ENCODE data around the gene TRPM1. TPM values are rescaled to one million over a fixed set of nuclear protein-coding genes. Genes with fewer than 3 reads are reported as not detected.

Gene TRPM1
- total RNA-seq, 1 donor from 2014 or later, result not detected

DNA sequence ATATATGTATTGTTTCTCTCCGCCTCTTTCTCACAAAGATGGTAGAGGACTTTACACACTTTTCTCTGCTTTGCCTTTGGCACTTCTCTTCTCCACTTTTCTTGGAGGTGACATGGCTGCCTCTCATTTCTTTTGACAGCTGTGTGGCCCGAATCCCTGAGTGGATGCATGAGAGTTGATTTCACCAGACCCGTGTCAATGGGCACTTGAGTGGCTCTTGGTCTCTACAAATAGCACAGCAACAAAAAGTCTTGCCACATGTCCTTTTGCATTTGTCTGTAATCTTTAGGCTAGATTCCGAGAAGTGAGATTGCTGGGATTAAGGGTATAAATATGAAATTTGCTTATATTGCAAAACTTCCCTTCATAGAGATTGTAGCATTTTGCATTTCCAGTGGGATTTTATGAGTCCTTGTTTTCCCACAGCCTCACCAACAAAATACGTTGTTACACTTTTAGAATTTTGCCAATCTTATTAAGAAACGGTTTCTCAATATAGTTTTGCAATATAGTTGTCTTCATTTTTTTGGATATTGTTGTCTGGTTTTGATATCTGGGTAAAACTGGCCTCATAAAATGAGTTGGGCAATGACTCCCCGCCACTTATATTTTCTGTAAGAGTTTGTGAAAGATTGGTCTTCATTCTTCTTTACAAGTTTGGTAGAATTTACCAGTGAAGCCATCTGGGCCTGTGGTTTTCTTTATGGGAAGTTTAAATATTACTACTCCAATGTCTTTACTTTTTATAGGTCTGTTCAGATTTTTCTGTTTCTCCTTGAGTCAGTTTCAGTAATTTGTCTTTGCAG lies 5.2 kb upstream of the TRPM1 start:
- no peak overlapping the region for H3K4me3 Mint-ChIP-seq
- H3K27ac Mint-ChIP-seq, result no peak overlapping the region
- H3K36me3 Mint-ChIP-seq (ENCODE audit: low read depth), result no peaks in the 10 kb centered on the region
- DNase-seq (ENCODE audit: low spot score), result no peak
- H3K27me3 Mint-ChIP-seq (ENCODE audit: insufficient read depth), result peaks cover 6% of the 10 kb centered on the region
- no peaks in the 10 kb centered on the region for H3K4me1 Mint-ChIP-seq (ENCODE audit: low read depth)
- H3K9me3 Mint-ChIP-seq, result no peaks in the 10 kb centered on the region
- intact Hi-C loops (cut with micrococcal nuclease), result loop anchor here (10.0 kb wide), 1 partner anchor 58 kb away; no protein-coding TSS in a partner anchor

DNA sequence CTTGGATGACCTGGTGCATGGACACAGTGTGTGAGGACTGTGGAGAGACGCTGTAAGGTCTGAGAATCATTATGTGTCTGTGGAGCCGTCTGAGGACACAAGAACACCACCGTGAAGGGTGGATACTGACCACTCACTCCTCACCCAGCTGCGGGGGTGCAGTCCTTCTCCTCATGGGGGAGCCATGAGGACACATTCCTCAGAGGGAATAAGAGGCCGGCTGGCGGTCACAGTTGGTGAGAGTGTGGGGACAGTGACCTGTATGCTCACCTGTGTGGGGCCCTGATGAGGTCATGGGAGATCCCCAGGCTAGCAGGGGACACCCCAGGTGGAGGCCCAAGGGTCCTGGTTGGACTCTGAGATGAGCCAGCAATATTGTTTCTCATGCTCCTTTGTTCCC lies 2.5 kb upstream of the TRPM1 start:
- Mint-ChIP-seq H3K36me3 (ENCODE audit: low read depth) (no peaks in the 10 kb centered on the region), H3K4me3 (no peak overlapping the region), H3K27ac (no peak overlapping the region), H3K27me3 (ENCODE audit: insufficient read depth) (peaks cover 4% of the 10 kb centered on the region), H3K4me1 (ENCODE audit: low read depth) (no peaks in the 10 kb centered on the region), H3K9me3 (no peaks in the 10 kb centered on the region)
- intact Hi-C loops (cut with micrococcal nuclease), result loop anchor here (10.0 kb wide), 1 partner anchor 61 kb away; no protein-coding TSS in a partner anchor
- no peak for DNase-seq (ENCODE audit: low spot score)

DNA sequence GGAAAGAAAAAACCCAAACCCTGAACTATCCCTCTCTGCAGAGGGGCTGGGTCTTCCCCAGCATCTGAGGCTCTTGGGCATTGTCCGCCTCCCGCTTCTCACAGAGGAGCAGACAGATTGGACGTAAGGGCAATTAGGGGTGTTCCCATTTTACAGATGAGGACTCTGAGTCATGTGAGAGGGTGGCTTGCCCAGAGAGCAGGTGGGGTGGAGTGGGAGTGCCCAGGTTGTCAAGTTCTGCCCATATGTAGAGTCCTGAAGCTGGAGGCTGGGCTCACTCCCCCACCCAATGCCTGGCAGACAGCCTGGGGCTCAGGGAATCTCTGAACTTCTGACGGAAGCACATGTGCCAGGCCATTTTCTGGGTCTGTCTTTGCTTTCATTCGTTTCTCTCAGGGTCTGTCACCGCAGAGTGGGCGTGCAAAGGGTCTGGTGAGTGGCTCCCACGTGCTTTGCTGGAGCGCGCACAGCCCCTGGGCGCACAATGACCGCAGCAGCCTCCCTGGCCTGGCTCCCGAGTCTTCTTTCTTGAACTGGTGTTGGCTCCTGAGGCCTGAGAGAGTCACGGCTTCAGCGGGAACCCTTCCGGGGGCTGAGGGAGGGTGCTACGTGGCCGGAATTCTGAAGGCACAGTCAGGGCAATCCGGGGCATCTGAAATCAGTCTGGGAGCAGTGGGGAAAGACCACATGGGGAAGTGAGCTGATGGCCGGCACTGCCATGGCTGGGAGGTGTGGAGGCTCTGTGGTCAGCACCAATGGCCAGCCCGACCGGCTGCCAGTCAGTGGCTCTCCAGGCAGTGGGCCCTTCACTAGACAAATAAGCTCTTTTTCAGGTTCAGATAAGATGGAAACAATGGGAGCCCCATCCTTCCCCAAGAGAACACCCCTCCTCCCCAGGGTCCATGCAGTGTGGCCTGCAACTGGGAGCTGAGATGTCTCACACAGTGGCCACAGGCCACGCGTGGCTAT lies 1.1 kb upstream of the TRPM1 start:
- no peaks in the 10 kb centered on the region for H3K4me1 Mint-ChIP-seq (ENCODE audit: low read depth)
- peaks cover 2% of the 10 kb centered on the region for H3K27me3 Mint-ChIP-seq (ENCODE audit: insufficient read depth)
- no peaks in the 10 kb centered on the region for H3K36me3 Mint-ChIP-seq (ENCODE audit: low read depth)
- intact Hi-C loops (cut with micrococcal nuclease), result loop anchor here (10.0 kb wide), 1 partner anchor 62 kb away; no protein-coding TSS in a partner anchor
- no peak for DNase-seq (ENCODE audit: low spot score)
- no peak overlapping the region for H3K27ac Mint-ChIP-seq
- no peak overlapping the region for H3K4me3 Mint-ChIP-seq
- no peaks in the 10 kb centered on the region for H3K9me3 Mint-ChIP-seq

DNA sequence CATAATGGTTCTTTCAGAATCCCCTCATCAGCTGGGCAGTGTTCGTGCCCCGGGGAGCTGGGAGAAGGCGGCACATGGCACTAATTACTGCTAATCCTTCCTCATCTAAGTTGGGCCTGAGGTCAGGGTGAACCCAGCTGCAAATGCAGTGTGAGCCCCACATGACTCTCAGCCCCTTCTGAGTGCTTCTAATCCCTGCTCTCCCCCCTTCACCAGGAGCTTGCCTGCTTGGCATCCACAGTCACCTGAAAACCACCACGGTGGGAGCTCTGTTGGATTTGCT lies 455 bp upstream of the TRPM1 start:
- Mint-ChIP-seq H3K4me3 (no peak overlapping the region), H3K9me3 (no peaks in the 10 kb centered on the region), H3K36me3 (ENCODE audit: low read depth) (no peaks in the 10 kb centered on the region), H3K4me1 (ENCODE audit: low read depth) (no peaks in the 10 kb centered on the region), H3K27me3 (ENCODE audit: insufficient read depth) (no peaks in the 10 kb centered on the region), H3K27ac (no peak overlapping the region)
- intact Hi-C loops (cut with micrococcal nuclease), result loop anchor here (10.0 kb wide), 1 partner anchor 63 kb away; no protein-coding TSS in a partner anchor
- no peak for DNase-seq (ENCODE audit: low spot score)

DNA sequence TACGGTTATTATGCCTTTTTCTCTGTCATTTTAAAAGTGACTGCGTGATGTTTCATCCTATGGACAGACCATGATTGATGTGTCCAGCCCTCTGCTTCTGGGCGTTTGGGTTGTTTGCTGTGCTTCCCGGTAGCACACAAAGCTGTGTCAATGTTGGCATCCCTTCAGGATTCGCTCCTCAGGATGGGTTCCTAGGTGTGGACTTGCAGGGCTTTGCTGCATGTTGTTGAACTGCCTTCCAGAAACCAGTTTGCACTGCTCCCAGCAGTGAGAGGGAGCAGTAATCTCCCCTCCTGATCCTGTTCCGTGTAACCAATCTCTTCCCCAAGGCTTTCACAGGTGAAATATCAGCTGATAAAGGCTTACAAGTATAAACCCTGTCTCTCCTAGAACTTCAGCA lies 787 bp downstream of the TRPM1 start:
- DNase-seq (ENCODE audit: low spot score), result no peak
- H3K36me3 Mint-ChIP-seq (ENCODE audit: low read depth), result no peaks in the 10 kb centered on the region
- no peaks in the 10 kb centered on the region for H3K9me3 Mint-ChIP-seq
- H3K4me1 Mint-ChIP-seq (ENCODE audit: low read depth), result no peaks in the 10 kb centered on the region
- H3K27me3 Mint-ChIP-seq (ENCODE audit: insufficient read depth), result no peaks in the 10 kb centered on the region
- H3K27ac Mint-ChIP-seq, result no peak overlapping the region
- intact Hi-C loops (cut with micrococcal nuclease), result loop anchor here (10.0 kb wide), 1 partner anchor 64 kb away; no protein-coding TSS in a partner anchor
- H3K4me3 Mint-ChIP-seq, result no peak overlapping the region

DNA sequence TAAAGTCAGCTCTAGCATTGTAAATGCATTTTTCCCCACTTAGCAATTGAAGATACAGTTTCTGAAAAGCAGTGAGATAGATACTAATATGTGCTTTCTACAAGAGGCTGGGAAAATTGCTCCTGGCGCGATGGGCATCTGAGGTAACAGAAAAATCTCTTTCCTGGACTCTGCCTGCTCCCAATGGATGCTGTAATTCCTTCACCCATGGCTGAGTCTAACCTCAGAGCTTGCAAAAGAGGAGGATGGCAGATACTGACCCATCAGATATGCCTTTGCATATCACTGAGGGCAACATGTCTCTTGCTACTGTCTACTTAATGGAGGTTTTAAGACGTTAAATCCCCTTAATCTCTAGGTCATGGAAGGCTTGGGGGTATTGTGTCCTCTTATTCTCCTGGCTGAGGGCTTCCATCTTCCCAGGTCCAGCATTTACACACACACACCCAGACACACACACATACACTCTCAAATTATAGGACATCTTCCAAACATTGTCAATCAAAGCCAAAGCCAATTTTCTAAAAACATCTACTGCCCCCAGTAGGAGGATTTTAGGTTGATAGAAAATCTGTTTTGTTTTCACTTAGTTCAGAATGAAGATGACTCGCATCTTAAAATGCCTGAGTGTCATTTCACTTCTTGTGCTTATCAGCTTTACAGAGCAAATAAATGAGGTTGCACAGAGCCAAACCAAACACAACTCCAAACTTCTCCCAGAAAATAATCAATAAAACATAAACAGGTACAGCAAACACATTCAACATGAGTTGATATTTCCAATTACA lies 2.4 kb downstream of the TRPM1 start:
- no peaks in the 10 kb centered on the region for H3K36me3 Mint-ChIP-seq (ENCODE audit: low read depth)
- intact Hi-C loops (cut with micrococcal nuclease), result no loop called here
- H3K9me3 Mint-ChIP-seq, result no peaks in the 10 kb centered on the region
- H3K4me1 Mint-ChIP-seq (ENCODE audit: low read depth), result no peaks in the 10 kb centered on the region
- peaks cover 2% of the 10 kb centered on the region for H3K27me3 Mint-ChIP-seq (ENCODE audit: insufficient read depth)
- DNase-seq (ENCODE audit: low spot score), result no peak
- H3K4me3 Mint-ChIP-seq, result no peak overlapping the region
- no peak overlapping the region for H3K27ac Mint-ChIP-seq

DNA sequence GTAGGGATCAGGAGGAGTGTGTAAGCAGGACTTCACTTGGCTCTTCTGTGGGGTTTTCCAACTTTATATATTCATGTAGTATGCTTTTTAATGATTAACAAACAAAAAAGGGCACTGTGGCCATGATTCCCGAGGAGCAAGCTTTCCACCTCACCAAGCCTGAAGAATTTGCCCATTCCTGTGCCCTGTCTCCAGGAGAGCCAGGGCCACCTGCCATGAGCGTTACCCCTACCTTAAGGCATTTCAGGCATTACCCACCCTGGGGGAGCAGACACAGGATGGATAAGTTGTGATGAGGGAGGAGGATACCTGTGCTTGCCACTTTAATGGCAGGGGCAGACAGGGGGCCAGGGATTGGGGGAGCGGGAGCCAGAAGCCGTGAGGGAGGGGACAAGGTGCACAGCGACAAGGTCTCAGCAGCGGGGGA lies 3.0 kb downstream of the TRPM1 start:
- Mint-ChIP-seq H3K4me1 (ENCODE audit: low read depth) (no peaks in the 10 kb centered on the region), H3K36me3 (ENCODE audit: low read depth) (no peaks in the 10 kb centered on the region), H3K4me3 (no peak overlapping the region), H3K27ac (no peak overlapping the region), H3K27me3 (ENCODE audit: insufficient read depth) (peaks cover 2% of the 10 kb centered on the region), H3K9me3 (no peaks in the 10 kb centered on the region)
- intact Hi-C loops (cut with micrococcal nuclease), result no loop called here
- no peak for DNase-seq (ENCODE audit: low spot score)

DNA sequence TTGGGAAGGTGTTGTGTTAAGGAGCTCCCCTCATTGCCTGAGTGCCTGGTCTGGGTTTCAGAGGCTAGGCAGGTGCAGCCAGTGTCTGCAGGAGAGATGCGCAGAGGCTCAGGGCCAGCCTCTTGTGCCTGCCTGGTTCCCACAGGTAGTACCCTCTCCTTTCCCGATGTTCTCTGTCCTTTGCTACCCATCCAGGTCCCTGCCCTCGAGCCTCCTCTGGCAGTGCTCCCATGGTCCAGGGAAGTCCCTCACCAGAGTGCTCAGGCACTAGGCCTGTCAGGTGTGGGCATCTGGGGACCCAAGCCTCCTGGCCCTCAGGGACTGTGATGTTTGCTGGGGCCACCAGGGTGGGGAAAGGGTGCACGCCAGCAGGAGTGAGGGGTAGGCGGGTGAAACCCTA lies 5.0 kb downstream of the TRPM1 start:
- Mint-ChIP-seq H3K27me3 (ENCODE audit: insufficient read depth) (peaks cover 4% of the 10 kb centered on the region), H3K27ac (no peak overlapping the region), H3K4me1 (ENCODE audit: low read depth) (no peaks in the 10 kb centered on the region), H3K4me3 (no peak overlapping the region), H3K9me3 (no peaks in the 10 kb centered on the region), H3K36me3 (ENCODE audit: low read depth) (no peaks in the 10 kb centered on the region)
- DNase-seq (ENCODE audit: low spot score), result no peak
- intact Hi-C loops (cut with micrococcal nuclease), result no loop called here

DNA sequence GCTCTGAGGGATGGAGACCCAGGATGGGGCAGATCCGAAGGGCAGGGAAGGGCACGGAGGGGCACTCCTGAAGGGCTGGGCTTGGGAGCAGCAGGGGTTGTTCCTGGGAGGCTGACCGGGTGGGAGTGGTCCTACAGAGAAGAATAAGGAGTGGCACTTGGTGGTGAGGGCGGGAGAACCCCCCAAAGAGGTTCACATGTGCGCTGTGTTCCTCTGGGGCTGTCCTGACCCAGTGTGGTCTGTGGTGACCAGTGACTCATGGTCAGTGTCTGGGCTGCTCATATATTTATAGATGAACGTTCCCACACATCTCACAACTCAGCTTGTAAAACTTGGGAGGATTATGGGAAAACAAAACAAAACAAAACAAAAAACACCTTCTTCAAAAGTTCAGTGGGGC lies 10.0 kb downstream of the TRPM1 start:
- H3K9me3 Mint-ChIP-seq, result no peaks in the 10 kb centered on the region
- no peak overlapping the region for H3K27ac Mint-ChIP-seq
- no peak for DNase-seq (ENCODE audit: low spot score)
- H3K36me3 Mint-ChIP-seq (ENCODE audit: low read depth), result no peaks in the 10 kb centered on the region
- intact Hi-C loops (cut with micrococcal nuclease), result no loop called here
- peaks cover 6% of the 10 kb centered on the region for H3K27me3 Mint-ChIP-seq (ENCODE audit: insufficient read depth)
- no peak overlapping the region for H3K4me3 Mint-ChIP-seq
- H3K4me1 Mint-ChIP-seq (ENCODE audit: low read depth), result no peaks in the 10 kb centered on the region

DNA sequence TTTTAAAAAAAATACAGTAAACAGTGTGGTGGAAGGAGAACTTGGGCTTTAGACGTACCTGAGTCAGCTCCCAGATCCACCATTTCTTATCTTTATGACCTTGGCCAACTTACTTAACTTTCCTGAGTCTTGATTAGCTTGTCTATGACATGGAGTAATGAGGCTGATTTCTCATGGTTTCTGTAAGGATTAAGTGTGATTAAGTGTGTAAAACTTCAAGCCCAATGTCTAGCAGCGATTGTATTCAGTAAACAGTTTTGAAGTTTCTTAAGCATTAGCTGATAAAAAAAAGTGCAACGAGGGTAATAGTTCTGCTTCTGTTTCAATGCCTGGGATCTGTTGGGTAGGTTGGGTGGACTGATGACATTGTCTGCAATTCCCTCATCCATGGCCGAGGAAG lies 10.8 kb downstream of the TRPM1 start:
- intact Hi-C loops (cut with micrococcal nuclease), result no loop called here
- Mint-ChIP-seq H3K4me1 (ENCODE audit: low read depth) (no peaks in the 10 kb centered on the region), H3K27ac (no peak overlapping the region), H3K36me3 (ENCODE audit: low read depth) (no peaks in the 10 kb centered on the region), H3K4me3 (no peak overlapping the region), H3K9me3 (no peaks in the 10 kb centered on the region), H3K27me3 (ENCODE audit: insufficient read depth) (peaks cover 6% of the 10 kb centered on the region)
- DNase-seq (ENCODE audit: low spot score), result no peak

DNA sequence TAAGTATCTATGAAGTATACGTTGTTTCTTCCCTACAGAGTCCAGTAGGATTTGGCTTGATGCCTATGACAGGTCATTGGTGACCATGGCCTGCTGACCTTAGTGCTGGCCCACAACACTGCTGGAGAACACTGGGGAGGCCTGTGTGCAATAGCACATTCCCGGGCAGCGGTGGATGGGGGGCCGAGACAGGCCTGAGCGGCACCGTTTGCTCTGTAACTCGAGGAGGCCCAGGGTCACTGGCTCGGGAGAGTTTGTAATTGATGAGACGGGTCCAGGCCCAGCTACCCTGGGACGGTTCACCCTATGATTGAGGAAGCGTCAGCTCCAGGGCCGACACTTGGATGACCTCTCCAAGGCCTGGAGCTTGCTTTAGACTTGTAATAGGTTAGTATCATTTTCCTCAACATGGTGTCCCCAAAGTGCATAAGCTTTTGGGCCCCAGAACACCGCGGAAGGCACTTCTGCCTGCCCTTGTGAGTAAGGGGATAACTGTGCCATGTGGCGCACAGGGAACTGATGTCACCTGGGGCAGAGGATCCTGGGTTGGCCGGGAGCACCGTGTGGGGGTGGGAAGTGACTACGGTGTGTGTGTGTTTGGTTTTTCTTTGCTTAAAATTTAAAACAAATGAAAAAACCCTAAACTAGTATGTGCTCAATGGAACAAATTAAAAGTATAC lies 12.0 kb downstream of the TRPM1 start:
- DNase-seq (ENCODE audit: low spot score), result no peak
- H3K27me3 Mint-ChIP-seq (ENCODE audit: insufficient read depth), result peaks cover 4% of the 10 kb centered on the region
- intact Hi-C loops (cut with micrococcal nuclease), result no loop called here
- no peaks in the 10 kb centered on the region for H3K36me3 Mint-ChIP-seq (ENCODE audit: low read depth)
- H3K9me3 Mint-ChIP-seq, result no peaks in the 10 kb centered on the region
- no peak overlapping the region for H3K4me3 Mint-ChIP-seq
- H3K4me1 Mint-ChIP-seq (ENCODE audit: low read depth), result no peaks in the 10 kb centered on the region
- no peak overlapping the region for H3K27ac Mint-ChIP-seq

DNA sequence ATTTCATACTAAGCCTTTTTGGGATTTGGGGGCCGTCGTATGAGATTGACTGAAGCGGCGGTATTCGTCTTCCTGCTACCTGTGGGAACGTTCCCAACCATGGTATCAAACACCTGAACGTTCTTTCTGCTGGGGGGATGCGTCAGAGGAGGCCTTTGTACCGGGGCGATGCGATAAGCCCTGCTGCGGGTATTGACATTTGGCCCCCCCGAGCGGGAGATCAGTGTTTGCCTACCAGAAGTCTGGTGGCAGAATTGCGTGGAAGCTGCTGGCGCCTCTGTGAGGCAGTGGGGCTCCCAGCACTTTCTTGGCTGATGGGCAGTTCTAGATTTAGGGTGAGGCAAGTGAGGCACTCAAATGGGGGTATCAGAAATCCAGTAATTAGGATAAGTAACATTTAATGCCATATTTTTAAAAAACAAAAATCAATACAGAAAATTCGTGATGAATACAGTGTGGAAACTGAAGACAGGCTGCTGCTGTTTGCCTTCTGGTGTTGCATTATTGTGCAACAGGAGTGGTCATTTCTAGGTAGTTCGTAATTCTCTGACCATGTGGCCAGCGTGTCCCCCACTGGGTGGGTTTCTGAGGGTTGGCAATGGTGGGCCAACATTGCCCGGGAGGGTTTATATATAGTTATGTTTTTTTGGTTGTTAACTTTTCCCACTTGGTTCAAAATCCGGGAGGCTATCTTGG lies 12.7 kb downstream of the TRPM1 start:
- H3K4me1 Mint-ChIP-seq (ENCODE audit: low read depth), result no peaks in the 10 kb centered on the region
- intact Hi-C loops (cut with micrococcal nuclease), result no loop called here

More for the DNA sequence above, 12.7 kb downstream of the TRPM1 start:
- Mint-ChIP-seq H3K9me3 (no peaks in the 10 kb centered on the region), H3K27me3 (ENCODE audit: insufficient read depth) (peaks cover 4% of the 10 kb centered on the region), H3K4me3 (no peak overlapping the region), H3K36me3 (ENCODE audit: low read depth) (no peaks in the 10 kb centered on the region), H3K27ac (no peak overlapping the region)
- no peak for DNase-seq (ENCODE audit: low spot score)
